Occipital lobe (tissue), 2 donors: Measurements from ENCODE around the gene UTP25. TPM values are rescaled to one million over a fixed set of nuclear protein-coding genes. Genes with fewer than 3 reads are reported as not detected.

Experiments used
- DNase-seq: peaks from one replicate; lab custom pipeline; 2025; lab: John Stamatoyannopoulos, UW
- total RNA-seq: library from RNA; depleted of rRNA; stranded (reverse); fragments of >200 nt; gene quantifications from one replicate; pipeline ENCODE4 v1.2.3, GENCODE V29; 2014

Gene UTP25
- total RNA-seq, 1 donor from 2014 or later: 15.0 TPM

DNA sequence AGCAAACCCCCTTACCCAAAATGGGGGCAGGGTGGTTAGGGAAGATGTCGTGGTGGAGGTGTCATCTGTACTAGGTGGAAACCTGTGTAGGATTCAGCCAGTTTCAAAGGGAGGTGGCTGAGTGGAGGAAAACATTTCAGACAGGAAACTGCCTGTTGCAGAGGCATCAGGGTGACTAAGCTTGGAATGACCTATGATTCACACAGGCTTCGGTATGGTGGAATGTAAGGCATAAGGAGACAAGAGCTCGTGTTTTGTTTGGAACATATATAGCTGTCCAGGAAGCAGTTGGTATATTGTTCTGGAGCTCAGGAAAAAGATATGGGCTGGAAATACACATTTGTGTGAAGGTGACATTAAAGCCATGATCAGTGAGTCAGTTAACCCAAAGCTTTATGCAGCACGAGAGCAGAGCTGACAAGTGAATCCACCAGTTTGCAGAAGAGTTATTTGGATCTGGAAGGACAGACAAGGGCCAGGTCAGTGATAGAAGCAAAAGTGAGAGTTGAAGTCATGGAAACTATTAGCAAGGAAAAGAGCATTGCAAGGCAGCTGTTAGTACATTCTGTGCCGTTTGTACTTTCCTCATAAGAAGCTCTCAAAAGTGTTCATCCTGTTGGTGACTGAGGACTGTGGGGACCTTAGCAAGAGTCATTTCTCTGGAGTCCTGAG lies 12.2 kb downstream of the UTP25 start:
- DNase-seq: no peak

DNA sequence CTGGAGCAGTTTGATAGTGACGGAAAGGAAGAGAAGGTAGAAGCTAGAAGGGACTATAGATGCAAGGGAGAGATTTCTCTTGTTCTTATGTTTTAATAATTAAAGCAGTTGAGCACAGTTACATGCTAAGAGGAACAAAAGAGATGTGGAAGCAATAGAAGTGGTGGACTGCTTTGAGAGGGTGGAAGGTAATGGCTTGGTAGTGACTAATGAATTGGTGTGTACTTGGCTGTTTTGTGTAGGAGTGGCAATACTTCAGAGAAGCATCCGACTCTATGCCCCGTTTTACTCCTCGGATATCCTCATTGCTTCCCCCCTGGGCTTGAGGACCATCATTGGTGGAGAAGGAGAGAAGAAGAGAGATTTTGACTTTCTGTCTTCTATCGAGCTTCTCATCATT lies 12.8 kb downstream of the UTP25 start:
- DNase-seq: no peak

GRCh38 chr1:209844695-209845407 lies 17.1 kb downstream of the UTP25 start:
- no peak for DNase-seq

GRCh38 chr1:209845408-209845725 lies 17.6 kb downstream of the UTP25 start:
- no peak for DNase-seq

DNA sequence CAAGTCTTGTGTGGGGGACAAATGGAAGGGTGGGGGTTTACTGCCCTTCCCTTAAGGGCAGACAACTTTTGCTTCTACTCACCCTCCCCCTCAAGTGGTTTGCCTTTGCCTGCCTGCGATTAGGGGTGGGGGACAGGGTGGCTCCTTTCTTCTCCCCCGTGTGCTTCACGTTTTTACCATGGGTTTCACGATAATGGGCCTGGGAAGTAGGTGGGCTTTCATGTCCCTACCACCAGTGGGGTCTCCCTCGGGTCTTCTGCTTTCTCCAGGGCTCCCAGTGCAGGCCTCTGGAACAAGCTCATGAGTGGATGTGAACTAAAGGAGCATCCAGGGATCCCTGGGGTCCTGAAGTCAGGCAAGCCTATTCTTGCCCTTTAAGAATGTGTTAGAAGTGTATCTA lies 21.6 kb downstream of the UTP25 start:
- no peak for DNase-seq

DNA sequence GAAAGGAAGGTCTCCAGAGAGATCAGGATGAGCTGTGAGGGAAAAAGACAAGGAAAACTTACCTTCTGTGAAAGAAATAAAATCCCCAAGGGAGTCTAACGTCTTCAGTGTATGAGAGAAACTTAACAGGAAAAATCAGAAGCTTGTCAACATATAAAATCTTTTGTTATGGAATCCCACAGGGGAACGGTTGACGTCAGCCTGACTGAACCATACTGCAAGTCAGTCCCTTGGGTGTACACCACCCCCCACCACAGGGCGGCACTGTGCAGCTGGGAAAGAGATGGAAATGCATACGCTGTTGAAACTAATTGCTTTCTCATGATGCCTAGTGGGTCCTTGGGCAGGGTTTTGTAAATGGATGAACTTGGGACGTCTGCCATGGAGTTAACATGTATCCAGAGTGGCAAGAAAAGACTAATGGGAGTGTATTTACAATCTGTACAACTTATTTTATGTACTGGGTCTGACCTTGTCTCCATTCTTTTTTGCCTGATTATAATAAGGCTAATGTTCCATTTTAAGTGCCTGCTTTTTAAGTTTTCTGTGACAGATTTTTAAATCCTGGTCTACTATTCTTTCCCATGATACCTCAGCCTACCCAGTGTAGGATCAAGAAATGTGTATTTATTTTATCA lies 22.7 kb downstream of the UTP25 start:
- DNase-seq: peak; percentile 62

- no peak for DNase-seq
Measured at GRCh38 chr1:209853676-209854075, 25.9 kb downstream of the UTP25 start.

DNA sequence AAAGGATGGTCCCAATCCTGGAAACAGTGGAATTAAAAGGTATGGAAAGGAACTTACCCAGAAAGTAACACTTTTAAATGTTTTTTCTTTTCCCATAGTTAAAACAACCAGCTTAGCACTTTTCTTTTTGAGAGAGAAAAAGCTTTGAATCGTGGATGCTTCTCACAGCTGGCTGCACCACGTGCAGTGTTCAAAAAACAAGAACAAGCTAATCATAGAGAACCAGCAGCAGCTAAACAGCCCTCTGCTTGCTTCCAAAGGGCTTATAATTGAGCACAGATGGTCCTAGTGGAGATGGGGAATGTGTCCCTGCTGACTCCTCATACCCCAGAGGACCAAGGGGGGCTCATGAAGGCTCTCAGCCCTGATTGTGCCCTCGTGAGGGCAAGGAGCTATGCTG lies 26.4 kb downstream of the UTP25 start:
- no peak for DNase-seq

DNA sequence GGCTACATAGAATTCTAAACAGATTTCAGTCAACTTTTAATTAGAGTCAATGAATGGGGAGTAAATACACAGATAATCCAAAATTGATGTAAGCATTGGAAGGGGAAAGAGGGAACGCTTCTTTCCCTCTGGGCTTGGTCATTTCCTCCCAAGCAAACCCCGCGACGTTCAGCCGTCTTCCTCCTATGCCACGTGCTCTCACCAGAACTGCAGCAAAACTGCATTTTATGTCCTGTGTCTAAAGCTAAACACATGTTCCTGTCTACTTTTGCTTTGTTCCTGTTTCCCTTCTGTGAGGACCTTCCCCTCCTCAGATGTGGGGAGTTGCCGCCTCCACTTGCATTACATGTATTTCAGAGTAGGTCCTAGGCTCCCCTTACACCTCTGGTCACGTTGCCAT lies 27.2 kb downstream of the UTP25 start:
- DNase-seq: no peak

DNA sequence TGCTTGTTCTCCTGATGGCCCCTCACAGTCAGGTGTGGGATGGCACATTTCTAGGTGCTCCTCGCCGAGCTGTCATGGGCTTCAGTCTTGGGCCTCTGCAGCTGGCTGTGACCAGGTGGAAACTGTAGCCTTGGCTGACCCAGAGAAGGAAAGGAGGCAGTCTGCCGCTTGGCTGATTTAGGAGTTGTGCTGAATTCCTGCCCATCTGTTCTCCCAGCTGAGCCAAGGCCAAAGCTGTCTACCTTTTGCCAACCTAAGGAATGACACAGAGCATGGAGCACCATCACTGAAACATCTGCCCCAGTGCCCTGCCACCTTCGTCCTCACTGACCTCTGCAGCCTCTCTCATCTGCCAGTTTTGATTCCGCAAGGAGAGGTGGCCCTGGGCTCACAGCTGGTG lies 27.9 kb downstream of the UTP25 start:
- DNase-seq: no peak

DNA sequence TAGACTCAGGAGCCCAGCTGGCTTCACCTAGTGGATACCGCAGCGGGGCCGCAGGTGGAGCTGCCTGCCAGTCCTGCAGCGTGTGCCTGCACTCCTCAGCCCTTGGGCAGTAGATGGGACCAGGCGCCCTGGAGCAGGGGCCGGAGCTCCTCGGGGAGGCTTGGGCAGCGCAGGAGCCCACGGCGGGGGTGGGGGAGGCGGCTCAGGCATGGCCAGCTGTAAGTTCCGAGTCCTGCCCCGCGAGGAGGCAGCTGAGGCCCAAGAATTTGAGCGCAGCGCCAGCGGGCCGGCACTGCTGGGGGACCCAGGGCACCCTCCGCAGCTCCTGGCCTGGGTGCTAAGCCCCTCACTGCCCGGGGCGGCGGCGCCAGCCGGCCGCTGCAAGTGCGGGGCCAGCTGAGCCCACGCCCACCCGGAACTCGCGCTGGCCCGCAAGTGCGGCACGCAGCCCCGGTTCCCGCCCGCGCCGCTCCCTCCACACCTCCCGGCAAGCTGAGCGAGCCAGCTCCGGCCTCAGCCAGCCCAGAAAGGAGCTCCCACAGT lies 30.9 kb downstream of the UTP25 start:
- no peak for DNase-seq

GRCh38 chr1:209860293-209860881 lies 32.6 kb downstream of the UTP25 start:
- peak; percentile 51 for DNase-seq

GRCh38 chr1:209861242-209861641 lies 33.5 kb downstream of the UTP25 start:
- DNase-seq: no peak

GRCh38 chr1:209862391-209863356 lies 34.9 kb downstream of the UTP25 start:
- no peak for DNase-seq

DNA sequence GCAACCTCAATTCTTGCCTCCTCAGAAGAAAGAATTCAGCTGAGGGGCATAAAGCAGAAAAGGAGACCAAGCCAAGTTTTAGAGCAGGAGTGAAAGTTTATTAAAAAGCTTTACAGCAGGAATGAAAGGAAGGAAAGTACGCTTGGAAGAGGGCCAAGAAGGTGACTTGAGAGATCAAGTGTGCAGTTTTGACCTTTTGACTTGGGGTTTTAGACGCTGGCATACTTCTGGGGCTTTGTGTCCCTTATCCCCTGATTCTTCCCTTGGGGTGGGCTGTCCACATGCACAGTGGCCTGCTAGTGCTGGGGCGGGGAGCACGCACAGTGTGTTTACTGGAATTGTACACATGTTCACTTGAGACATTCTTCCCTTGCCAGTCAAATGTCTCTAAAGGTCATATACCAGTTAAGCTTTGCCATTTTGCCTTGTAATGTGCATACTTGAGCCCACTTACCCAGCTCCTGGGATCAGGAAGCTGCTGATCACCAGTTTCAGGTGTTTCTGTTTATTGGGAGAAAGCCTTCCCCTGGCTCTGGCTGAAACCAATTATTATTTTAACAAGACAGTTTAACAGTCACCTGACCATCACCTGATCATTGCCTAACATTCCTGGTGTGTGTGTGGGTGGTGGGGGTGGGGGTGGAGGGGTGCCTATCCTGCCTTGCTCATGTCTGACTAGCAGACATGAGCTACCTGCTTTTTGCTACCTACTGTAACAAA lies 36.2 kb downstream of the UTP25 start:
- DNase-seq: no peak

DNA sequence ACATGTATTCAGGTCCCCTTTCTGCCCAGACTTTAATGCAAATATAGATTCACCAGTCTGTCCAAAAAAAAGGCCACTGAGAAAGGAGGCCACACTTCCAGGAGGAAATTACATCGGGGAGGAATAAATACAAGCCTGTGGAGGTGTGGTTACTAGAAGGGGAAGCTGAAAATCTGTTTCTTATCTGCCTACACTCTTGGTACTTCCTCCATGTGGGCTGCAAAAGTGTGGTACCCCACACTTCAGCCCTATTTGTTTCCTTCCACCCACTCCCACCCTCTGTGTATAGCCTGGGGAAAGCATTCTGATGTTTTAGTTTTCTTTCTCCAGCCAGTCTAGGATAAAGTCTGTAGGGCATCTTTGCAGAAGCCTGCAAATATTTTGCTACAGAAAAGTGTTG lies 38.4 kb downstream of the UTP25 start:
- DNase-seq: no peak

DNA sequence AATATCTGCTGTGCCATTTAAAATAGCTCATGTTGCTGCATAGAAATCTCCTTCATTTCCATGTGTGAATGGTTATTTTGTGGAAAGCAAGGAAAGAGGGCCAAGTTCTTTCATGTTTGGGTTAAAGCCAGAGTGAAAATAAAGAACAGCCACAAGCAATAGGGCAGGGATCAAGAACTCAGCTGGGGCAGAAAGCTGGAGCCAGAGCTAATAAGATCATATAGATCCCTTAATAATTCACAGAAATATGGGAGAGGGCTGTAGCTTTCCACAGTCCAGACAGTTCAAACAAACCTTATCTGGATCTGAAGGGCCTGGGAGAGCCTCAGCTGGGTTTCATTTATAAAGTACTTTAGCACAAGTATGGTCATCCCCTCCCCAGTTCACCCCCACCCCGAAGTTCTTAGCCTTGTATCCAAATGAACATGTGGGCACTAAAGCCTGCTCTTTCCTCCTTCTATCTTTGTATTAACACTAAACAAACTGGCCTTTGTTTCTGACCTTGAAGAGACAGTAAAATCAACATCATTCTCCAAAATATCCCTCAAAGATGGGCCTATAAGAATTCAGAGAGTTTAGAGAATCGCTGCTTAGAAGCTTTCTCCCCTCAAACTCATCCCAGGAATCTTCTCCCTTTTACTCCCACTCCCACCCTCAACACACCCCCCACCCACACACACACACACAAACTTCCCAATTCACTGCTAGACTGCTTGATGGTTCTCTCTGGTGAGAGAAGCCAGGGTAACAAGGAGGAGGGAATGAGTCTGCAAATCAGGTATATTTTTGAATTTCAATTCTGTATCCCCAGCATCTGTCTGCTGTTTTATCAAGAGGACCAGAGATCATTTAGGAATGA lies 41.7 kb downstream of the UTP25 start:
- no peak for DNase-seq

DNA sequence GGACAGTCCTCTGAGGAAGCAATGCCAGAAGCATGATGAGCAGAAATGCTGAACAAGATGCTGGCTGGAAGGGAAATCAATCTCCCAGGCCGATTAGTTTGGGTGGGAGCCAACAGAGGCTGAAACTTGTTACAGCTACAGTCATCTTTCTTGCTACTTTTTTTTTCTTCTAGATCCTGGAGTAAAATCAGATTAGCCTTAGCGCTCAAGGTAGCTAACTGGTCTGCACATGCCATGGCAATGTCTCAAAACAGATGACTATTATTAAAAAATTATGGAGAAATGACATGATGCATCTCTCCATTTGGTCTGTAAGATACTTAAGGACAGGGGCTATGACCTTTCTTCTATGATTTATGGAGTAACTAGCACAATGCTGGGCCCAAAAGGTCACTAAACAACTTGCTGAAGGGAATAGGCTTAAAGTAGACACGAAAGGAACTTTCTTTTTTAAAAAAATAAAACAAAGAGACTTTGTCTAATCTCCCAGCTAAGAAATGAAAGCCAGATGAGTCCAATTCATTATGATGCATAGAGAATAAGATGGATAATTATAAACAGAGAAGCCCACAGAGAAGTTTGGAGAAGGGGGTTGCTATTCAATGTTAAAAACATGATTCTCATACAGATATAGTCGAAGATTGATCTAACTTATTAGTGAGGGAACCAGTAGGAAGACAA lies 42.5 kb downstream of the UTP25 start:
- DNase-seq: no peak

DNA sequence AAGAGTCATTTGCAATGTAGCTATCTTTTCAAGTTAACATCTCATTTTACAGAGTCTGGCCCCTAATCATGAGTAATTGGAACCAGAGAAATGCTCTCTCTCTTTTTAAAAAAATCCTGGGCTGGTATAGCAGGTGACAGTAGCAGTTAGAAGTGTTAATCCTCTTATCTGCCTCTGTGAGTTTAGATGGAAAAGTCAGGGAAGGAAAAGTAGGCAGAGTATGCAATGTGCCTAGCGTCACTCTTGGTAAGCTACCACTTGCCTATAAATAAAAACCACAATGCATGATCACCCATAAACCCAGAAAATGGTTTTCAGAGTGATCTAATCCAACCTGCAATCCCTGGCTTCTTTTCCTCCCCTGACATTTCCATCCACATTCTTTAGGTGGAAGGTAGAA lies 43.2 kb downstream of the UTP25 start:
- DNase-seq: no peak
